ENCODE measurements around the gene TGM3. TPM values are rescaled to one million over a fixed set of nuclear protein-coding genes. Genes with fewer than 3 reads are reported as not detected.

The TGM3 gene
- total RNA-seq, 1 experiment from 2014 or later = not detected

- Mint-ChIP-seq H3K4me3 (ENCODE audit: unreplicated experiment) (no peak overlapping the region), H3K9me3 (ENCODE audit: unreplicated experiment) (peaks cover 10% of the 10 kb centered on the region), H3K4me1 (ENCODE audit: insufficient read depth, unreplicated experiment) (peaks cover 12% of the 10 kb centered on the region), H3K36me3 (ENCODE audit: insufficient read depth, unreplicated experiment) (no peaks in the 10 kb centered on the region), H3K27me3 (ENCODE audit: insufficient read depth, unreplicated experiment) (no peaks in the 10 kb centered on the region), H3K27ac (ENCODE audit: low read depth, unreplicated experiment) (no peak overlapping the region)
- ChIA-PET POLR2A (interaction anchor here (0.6 to 1.1 kb wide), 3 partner anchors 20 to 227 kb away, joined by 3 read pairs; no protein-coding TSS in a partner anchor), CTCF (interaction anchor here (1.1 to 2.9 kb wide), 2 partner anchors 95 to 122 kb away, joined by 3 to 22 read pairs; no protein-coding TSS in a partner anchor)
- DNase-seq (ENCODE audit: unreplicated experiment) = no peak
- no peak for TF ChIP-seq CTCF (IDR thresholded peaks at IDR 0.05; ENCODE audit: unreplicated experiment)
- no TSS peak for BruUV-seq (replicated peaks)
- intact Hi-C loops (cut with micrococcal nuclease) = no loop called here
Observed at GRCh38 chr20:2358006-2358405, 62.2 kb downstream of the TGM3 start.

- no peak overlapping the region for H3K4me3 Mint-ChIP-seq (ENCODE audit: unreplicated experiment)
- CTCF ChIA-PET = interaction anchor here (0.6 to 0.7 kb wide), 2 partner anchors 9 to 55 kb away, joined by 3 to 5 read pairs; no protein-coding TSS in a partner anchor
- no peaks in the 10 kb centered on the region for H3K36me3 Mint-ChIP-seq (ENCODE audit: insufficient read depth, unreplicated experiment)
- H3K4me1 Mint-ChIP-seq (ENCODE audit: insufficient read depth, unreplicated experiment) = peaks cover 25% of the 10 kb centered on the region
- POLR2A ChIA-PET = interaction anchor here (0.7 kb wide), 1 partner anchor 302 kb away, joined by 3 read pairs; no protein-coding TSS in a partner anchor
- no peak for DNase-seq (ENCODE audit: unreplicated experiment)
- no TSS peak for BruUV-seq (replicated peaks)
- intact Hi-C loops (cut with micrococcal nuclease) = no loop called here
- H3K9me3 Mint-ChIP-seq (ENCODE audit: unreplicated experiment) = peaks cover 10% of the 10 kb centered on the region
- H3K27me3 Mint-ChIP-seq (ENCODE audit: insufficient read depth, unreplicated experiment) = no peaks in the 10 kb centered on the region
- no peak overlapping the region for H3K27ac Mint-ChIP-seq (ENCODE audit: low read depth, unreplicated experiment)
- no peak for TF ChIP-seq CTCF (IDR thresholded peaks at IDR 0.05; ENCODE audit: unreplicated experiment)
Observed at GRCh38 chr20:2361035-2361593, 65.3 kb downstream of the TGM3 start.

- intact Hi-C loops (cut with micrococcal nuclease) = no loop called here
- Mint-ChIP-seq H3K9me3 (ENCODE audit: unreplicated experiment) (peaks cover 12% of the 10 kb centered on the region), H3K4me3 (ENCODE audit: unreplicated experiment) (no peak overlapping the region), H3K4me1 (ENCODE audit: insufficient read depth, unreplicated experiment) (peaks cover 13% of the 10 kb centered on the region), H3K27me3 (ENCODE audit: insufficient read depth, unreplicated experiment) (no peaks in the 10 kb centered on the region), H3K27ac (ENCODE audit: low read depth, unreplicated experiment) (peak overlapping the region; percentile 24), H3K36me3 (ENCODE audit: insufficient read depth, unreplicated experiment) (no peaks in the 10 kb centered on the region)
- ChIA-PET CTCF (interaction anchor here (0.5 to 1.5 kb wide), 5 partner anchors 88 to 155 kb away, joined by 3 to 9 read pairs (median 5); no protein-coding TSS in a partner anchor), POLR2A (interaction anchor here (1.7 kb wide), 1 partner anchor 13 kb away, joined by 5 read pairs; no protein-coding TSS in a partner anchor)
- no peak for DNase-seq (ENCODE audit: unreplicated experiment)
- no peak for TF ChIP-seq CTCF (IDR thresholded peaks at IDR 0.05; ENCODE audit: unreplicated experiment)
- no TSS peak for BruUV-seq (replicated peaks)
Observed at GRCh38 chr20:2363187-2363586, 67.4 kb downstream of the TGM3 start.

- Mint-ChIP-seq H3K9me3 (ENCODE audit: unreplicated experiment) (peaks cover 16% of the 10 kb centered on the region), H3K27me3 (ENCODE audit: insufficient read depth, unreplicated experiment) (no peaks in the 10 kb centered on the region), H3K4me3 (ENCODE audit: unreplicated experiment) (no peak overlapping the region), H3K4me1 (ENCODE audit: insufficient read depth, unreplicated experiment) (peaks cover 13% of the 10 kb centered on the region), H3K27ac (ENCODE audit: low read depth, unreplicated experiment) (peak overlapping the region; percentile 24), H3K36me3 (ENCODE audit: insufficient read depth, unreplicated experiment) (no peaks in the 10 kb centered on the region)
- intact Hi-C loops (cut with micrococcal nuclease) = no loop called here
- no TSS peak for BruUV-seq (replicated peaks)
- POLR2A ChIA-PET = interaction anchor here (1.7 kb wide), 1 partner anchor 12 kb away, joined by 5 read pairs; no protein-coding TSS in a partner anchor
- TF ChIP-seq CTCF (IDR thresholded peaks at IDR 0.05; ENCODE audit: unreplicated experiment) = no peak
- DNase-seq (ENCODE audit: unreplicated experiment) = no peak
- CTCF ChIA-PET = interaction anchor here (0.5 to 1.5 kb wide), 6 partner anchors 88 to 156 kb away, joined by 3 to 9 read pairs (median 5); partner anchors contain the start of gene SNRPB
Observed at GRCh38 chr20:2363587-2363986, 67.8 kb downstream of the TGM3 start.
